IMR-90 (cell line): ENCODE results near the gene ESPL1. TPM values are rescaled to one million over a fixed set of nuclear protein-coding genes. Genes with fewer than 3 reads are reported as not detected.

Experiments
- ATAC-seq: fragments of 200-7000 bp; cut with Tn5 transposase; 2 replicates; pipeline ENCODE4 v1.9.1; 2020; ENCODE audit warnings: low read depth, mild to moderate bottlenecking, moderate library complexity
- BruUV-seq: library from RNA; stranded (reverse); fragments of 400-500 nt; replicated peaks from 2 replicates; lab custom pipeline; 2021; lab: Mats Ljungman, UMichigan
- CTCF ChIA-PET: fragments of 300-600 bp; formaldehyde crosslinking; extraction: SDS; loops from one replicate; lab custom pipeline; 2021; ENCODE audit warnings: antibody characterized with exemption; lab: Yijun Ruan, JAX
- POLR2A ChIA-PET: fragments of 300-600 bp; sonication (Branson Sonifier 250); formaldehyde crosslinking; loops from one replicate; lab custom pipeline; 2022; ENCODE audit warnings: antibody characterized with exemption; ENCODE audit not compliant: unreplicated experiment; lab: Charles Lee
- DNase-seq: peaks from one replicate; pipeline ENCODE4 v3.0.0; 2013
- H2AFZ ChIP-seq: replicated peaks from 2 replicates; pipeline ENCODE3; 2013; ENCODE audit warnings: low read length, mild to moderate bottlenecking; ENCODE audit not compliant: poor library complexity
- H2AK5ac ChIP-seq: 2 replicates; pipeline ENCODE4 v1.6.1; 2013; ENCODE audit warnings: low read depth, low read length, inconsistent platforms
- H2AK9ac ChIP-seq: replicated peaks from 2 replicates; pipeline ENCODE3; 2013; ENCODE audit warnings: mild to moderate bottlenecking, low read depth, low read length, moderate library complexity; ENCODE audit not compliant: poor library complexity
- H2BK120ac ChIP-seq: 2 replicates; pipeline ENCODE4 v1.6.1; 2013; ENCODE audit warnings: low read depth, low read length, inconsistent platforms
- H2BK15ac ChIP-seq: 3 replicates; pipeline ENCODE4 v1.6.1; 2013; ENCODE audit warnings: low read depth, low read length, inconsistent platforms
- H2BK20ac ChIP-seq: 2 replicates; pipeline ENCODE4 v1.6.1; 2013; ENCODE audit warnings: low read depth, mild to moderate bottlenecking, inconsistent platforms, low read length, moderate library complexity
- H2BK5ac ChIP-seq: 2 replicates; pipeline ENCODE4 v1.6.1; 2013; ENCODE audit warnings: mild to moderate bottlenecking, low read depth, low read length, inconsistent platforms; ENCODE audit not compliant: poor library complexity, severe bottlenecking
- H3K14ac ChIP-seq: replicated peaks from 2 replicates; pipeline ENCODE4 v1.6.1; 2013; ENCODE audit warnings: low read depth, low read length, inconsistent platforms
- H3K18ac ChIP-seq: 2 replicates; pipeline ENCODE4 v1.6.1; 2013; ENCODE audit warnings: low read depth, low read length, control low read depth
- H3K23ac ChIP-seq: 2 replicates; pipeline ENCODE4 v1.6.1; 2013; ENCODE audit warnings: low read depth, low read length, inconsistent platforms
- H3K27ac ChIP-seq: 2 replicates; pipeline ENCODE4 v1.5.1; 2013; ENCODE audit warnings: mild to moderate bottlenecking, control low read depth, low read length; ENCODE audit not compliant: insufficient read depth
- H3K27me3 ChIP-seq: 2 replicates; pipeline ENCODE4 v1.6.1; 2013; ENCODE audit warnings: low read length; ENCODE audit not compliant: control insufficient read depth, insufficient read depth
- H3K36me3 ChIP-seq: 2 replicates; pipeline ENCODE4 v1.6.1; 2013; ENCODE audit warnings: low read length, mixed read lengths; ENCODE audit not compliant: control insufficient read depth, insufficient read depth
- H3K4ac ChIP-seq: 2 replicates; pipeline ENCODE4 v1.6.1; 2013; ENCODE audit warnings: low read depth, low read length, inconsistent platforms
- H3K4me1 ChIP-seq: 2 replicates; pipeline ENCODE4 v1.6.1; 2013; ENCODE audit warnings: low read length, mixed read lengths; ENCODE audit not compliant: control insufficient read depth, insufficient read depth
- H3K4me2 ChIP-seq: 2 replicates; pipeline ENCODE4 v1.6.1; 2013; ENCODE audit warnings: low read depth, mild to moderate bottlenecking, control low read depth, low read length, moderate library complexity
- H3K4me3 ChIP-seq: 2 replicates; pipeline ENCODE4 v1.5.1; 2013; ENCODE audit warnings: low read depth, mild to moderate bottlenecking, control low read depth, low read length, moderate library complexity; ENCODE audit not compliant: insufficient read depth
- H3K56ac ChIP-seq: 2 replicates; pipeline ENCODE4 v1.6.1; 2013; ENCODE audit warnings: low read length, inconsistent platforms; ENCODE audit not compliant: insufficient read depth; ENCODE audit errors: extremely low read depth
- H3K79me1 ChIP-seq, 2 experiments: 2 replicates each; pipeline ENCODE4 v1.6.1; 2013; ENCODE audit warnings: low read length in 2 of 2, inconsistent platforms in 1 of 2, low read depth in 1 of 2
- H3K9ac ChIP-seq: 2 replicates; pipeline ENCODE4 v1.6.1; 2013; ENCODE audit warnings: low read depth, low read length, control low read depth
- H3K9me1 ChIP-seq: 2 replicates; pipeline ENCODE4 v1.6.1; 2013; ENCODE audit warnings: low read length, inconsistent platforms; ENCODE audit not compliant: insufficient read depth
- H3K9me3 ChIP-seq: 2 replicates; pipeline ENCODE4 v1.6.1; 2013; ENCODE audit warnings: low read length; ENCODE audit not compliant: control insufficient read depth, insufficient read depth
- H4K20me1 ChIP-seq: 2 replicates; pipeline ENCODE4 v1.6.1; 2013; ENCODE audit warnings: low read length, inconsistent platforms; ENCODE audit not compliant: insufficient read depth
- H4K5ac ChIP-seq: 2 replicates; pipeline ENCODE4 v1.6.1; 2013; ENCODE audit warnings: mild to moderate bottlenecking, low read depth, low read length, control low read depth
- H4K8ac ChIP-seq, 2 experiments: 2 replicates each; pipeline ENCODE4 v1.6.1; 2013; ENCODE audit warnings: low read depth in 2 of 2, low read length in 2 of 2, control low read depth in 1 of 2, inconsistent platforms in 1 of 2
- H4K91ac ChIP-seq: 2 replicates; pipeline ENCODE4 v1.6.1; 2013; ENCODE audit warnings: low read depth, low read length, inconsistent platforms; ENCODE audit not compliant: insufficient read depth
- BHLHE40 ChIP-seq: fragments of 150-350 bp; IDR thresholded peaks from 2 replicates; pipeline ENCODE4 v1.6.1; 2016; ENCODE audit warnings: mild to moderate bottlenecking, low read depth, low read length
- CEBPB ChIP-seq: IDR thresholded peaks from 2 replicates; pipeline ENCODE4 v1.6.1; 2012; ENCODE audit warnings: low read depth, low read length, improper control_type of control experiment
- CHD1 ChIP-seq: IDR thresholded peaks from 2 replicates; pipeline ENCODE4 v1.6.1; 2012; ENCODE audit warnings: low read depth, low read length, improper control_type of control experiment
- FOS ChIP-seq: fragments of 150-350 bp; IDR thresholded peaks from 2 replicates; pipeline ENCODE4 v1.6.1; 2016; ENCODE audit warnings: low read depth, low read length
- MAFK ChIP-seq: IDR thresholded peaks from 2 replicates; pipeline ENCODE4 v1.6.1; 2012; ENCODE audit warnings: low read depth, low read length, improper control_type of control experiment
- MAZ ChIP-seq: IDR thresholded peaks from 2 replicates; pipeline ENCODE4 v1.6.1; 2012; ENCODE audit warnings: low read depth, mild to moderate bottlenecking, low read length, improper control_type of control experiment, moderate library complexity, borderline replicate concordance
- MXI1 ChIP-seq: IDR thresholded peaks from 2 replicates; pipeline ENCODE4 v1.6.1; 2012; ENCODE audit warnings: low read depth, mild to moderate bottlenecking, low read length, moderate library complexity, borderline replicate concordance
- NFE2L2 ChIP-seq: fragments of 150-350 bp; IDR thresholded peaks from 2 replicates; pipeline ENCODE4 v1.6.1; 2016; ENCODE audit warnings: low read depth, mild to moderate bottlenecking, low read length
- POLR2A ChIP-seq: IDR thresholded peaks from 2 replicates; pipeline ENCODE4 v1.6.1; 2012; ENCODE audit warnings: mild to moderate bottlenecking, low read depth, low read length
- RAD21 ChIP-seq: IDR thresholded peaks from 2 replicates; pipeline ENCODE4 v1.6.1; 2012; ENCODE audit warnings: low read length, improper control_type of control experiment
- RCOR1 ChIP-seq: IDR thresholded peaks from 2 replicates; pipeline ENCODE4 v1.6.1; 2012; ENCODE audit warnings: mild to moderate bottlenecking, low read length, improper control_type of control experiment; ENCODE audit not compliant: insufficient replicate concordance
- RFX5 ChIP-seq: IDR thresholded peaks from 2 replicates; pipeline ENCODE4 v1.8.0; 2012; ENCODE audit warnings: low read depth, mild to moderate bottlenecking, low read length, moderate library complexity
- SMC3 ChIP-seq: fragments of 150-350 bp; IDR thresholded peaks from 2 replicates; pipeline ENCODE4 v1.6.1; 2016; ENCODE audit warnings: low read depth, mild to moderate bottlenecking, antibody characterized with exemption, low read length, moderate library complexity
- WGBS, 2 experiments: methylation state at CpG; one replicate each; pipeline versions ENCODE4 v1.1.5 to v1.1.7; 2013; ENCODE audit warnings: missing lambda C conversion rate in 2 of 2; ENCODE audit not compliant: insufficient read length in 1 of 2; ENCODE audit errors: extremely low coverage in 2 of 2; 5-methylcytosine and 5-hydroxymethylcytosine counted together
- dilution Hi-C: fragments of 300-500 bp; cut with HindIII; formaldehyde crosslinking; loops from one replicate; pipeline ENCODE4 v1.14.3; 2018; ENCODE audit warnings: low sequenced_read_pairs; ENCODE audit not compliant: unreplicated experiment
- in situ Hi-C: fragments of 300-500 bp; cut with MboI; formaldehyde crosslinking; loops from 3 replicates; pipeline ENCODE4 v1.14.3; 2019; ENCODE audit warnings: low sequenced_read_pairs, inconsistent platforms, mixed read lengths
- intact Hi-C: fragments of 100-400 bp; cut with micrococcal nuclease; formaldehyde crosslinking; loops from 2 replicates; pipeline ENCODE4 v1.10.0; 2022
- polyA plus RNA-seq, 3 experiments: library from polyadenylated mRNA; depleted of rRNA; stranded (reverse); fragments of >200 nt; gene quantifications; 2 replicates each; pipeline ENCODE4 v1.2.3, GENCODE V29; 2012; ENCODE audit warnings: low replicate concordance in 1 of 3
- total RNA-seq: library from RNA; depleted of rRNA; stranded (reverse); fragments of >200 nt; gene quantifications from 2 replicates; pipeline ENCODE4 v1.2.3, GENCODE V29; 2012
- TF ChIP-seq, protein P1 (sequence below): fragments of 150-350 bp; IDR thresholded peaks from 2 replicates; pipeline ENCODE4 v1.6.1; 2016; ENCODE audit warnings: low read depth, mild to moderate bottlenecking, low read length, moderate library complexity, borderline replicate concordance
- TF ChIP-seq, protein P2 (sequence below): fragments of 150-350 bp; IDR thresholded peaks from 2 replicates; pipeline ENCODE4 v1.6.1; 2017; ENCODE audit warnings: mild to moderate bottlenecking, antibody characterized with exemption, low read length, low read depth
- TF ChIP-seq, protein P3 (sequence below): conservative IDR thresholded peaks from 2 replicates; pipeline ENCODE4 v1.5.1; 2012; ENCODE audit warnings: mild to moderate bottlenecking, low read depth, low read length, improper control_type of control experiment

The ESPL1 gene
- total and polyA plus RNA-seq, 2 of the 4 experiments (the other 2 are of a cell fraction), result 6.5 to 9.2 TPM

DNA sequence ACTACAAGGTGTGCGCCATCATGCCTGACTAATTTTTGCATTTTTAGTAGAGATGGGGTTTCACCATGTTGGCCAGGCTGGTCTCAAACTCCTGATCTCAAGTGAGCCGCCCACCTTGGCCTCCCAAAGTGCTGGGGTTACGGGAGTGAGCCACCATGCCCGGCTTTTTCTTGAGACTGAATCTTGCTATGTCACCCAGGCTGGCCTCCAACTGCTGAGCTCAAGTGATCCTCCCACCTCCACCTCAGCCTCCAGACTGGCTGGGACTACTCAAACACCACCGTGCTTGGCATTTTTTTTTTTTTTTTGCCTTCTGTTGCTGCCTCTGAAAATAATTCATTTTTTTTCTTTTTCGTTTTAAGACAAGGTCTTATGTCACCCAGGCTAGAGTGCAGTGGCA lies 8.2 kb upstream of the ESPL1 start:
- Histone ChIP-seq H3K23ac (no peak overlapping the region), H2AFZ (no peak overlapping the region), H3K9ac (no peak overlapping the region), H4K8ac (no peak overlapping the region), H3K56ac (no peak overlapping the region), H2BK5ac (no peak overlapping the region), H3K9me3 (no peaks in the 10 kb centered on the region), H2BK20ac (no peak overlapping the region), H3K27ac (no peak overlapping the region), H3K4me2 (no peak overlapping the region), H4K20me1 (no peaks in the 10 kb centered on the region; the same call in 1 of the 2 replicates), H3K4ac (no peak overlapping the region), H3K4me3 (no peak overlapping the region), H2BK120ac (no peak overlapping the region), H3K27me3 (no peaks in the 10 kb centered on the region), H3K14ac (no peak overlapping the region), H3K79me1 (peaks cover 6 to 8% of the 10 kb centered on the region in 2 experiments; a peak in 2 of 4 replicates), H4K5ac (no peak overlapping the region), H3K9me1 (no peaks in the 10 kb centered on the region), H2AK9ac (no peak overlapping the region), H3K36me3 (peaks cover 5% of the 10 kb centered on the region; the same call in 1 of the 2 replicates), H2AK5ac (no peak overlapping the region), H3K4me1 (no peaks in the 10 kb centered on the region; the same call in 1 of the 2 replicates), H2BK15ac (no peak overlapping the region), H3K18ac (no peak overlapping the region), H4K91ac (no peak overlapping the region)
- WGBS, 2 experiments, result 100% methylated on average over 2 of the region's 6 CpGs; no CpG with 5 or more reads in 1 of the 2 experiments
- no TSS peak for BruUV-seq
- ChIA-PET POLR2A (no interaction called here), CTCF (no interaction called here)
- DNase-seq (no peak), ATAC-seq (no peak)
- TF ChIP-seq RFX5 (no peak), POLR2A (no peak), MAZ (no peak), MXI1 (no peak), RAD21 (no peak), MAFK (no peak), RCOR1 (no peak), SMC3 (no peak), FOS (no peak), CEBPB (no peak), CHD1 (no peak), BHLHE40 (no peak), NFE2L2 (no peak)
- TF ChIP-seq, protein P1, sequence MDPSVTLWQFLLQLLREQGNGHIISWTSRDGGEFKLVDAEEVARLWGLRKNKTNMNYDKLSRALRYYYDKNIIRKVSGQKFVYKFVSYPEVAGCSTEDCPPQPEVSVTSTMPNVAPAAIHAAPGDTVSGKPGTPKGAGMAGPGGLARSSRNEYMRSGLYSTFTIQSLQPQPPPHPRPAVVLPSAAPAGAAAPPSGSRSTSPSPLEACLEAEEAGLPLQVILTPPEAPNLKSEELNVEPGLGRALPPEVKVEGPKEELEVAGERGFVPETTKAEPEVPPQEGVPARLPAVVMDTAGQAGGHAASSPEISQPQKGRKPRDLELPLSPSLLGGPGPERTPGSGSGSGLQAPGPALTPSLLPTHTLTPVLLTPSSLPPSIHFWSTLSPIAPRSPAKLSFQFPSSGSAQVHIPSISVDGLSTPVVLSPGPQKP, result no peak
- TF ChIP-seq, protein P2, sequence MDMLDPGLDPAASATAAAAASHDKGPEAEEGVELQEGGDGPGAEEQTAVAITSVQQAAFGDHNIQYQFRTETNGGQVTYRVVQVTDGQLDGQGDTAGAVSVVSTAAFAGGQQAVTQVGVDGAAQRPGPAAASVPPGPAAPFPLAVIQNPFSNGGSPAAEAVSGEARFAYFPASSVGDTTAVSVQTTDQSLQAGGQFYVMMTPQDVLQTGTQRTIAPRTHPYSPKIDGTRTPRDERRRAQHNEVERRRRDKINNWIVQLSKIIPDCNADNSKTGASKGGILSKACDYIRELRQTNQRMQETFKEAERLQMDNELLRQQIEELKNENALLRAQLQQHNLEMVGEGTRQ, result no peak
- TF ChIP-seq, protein P3, sequence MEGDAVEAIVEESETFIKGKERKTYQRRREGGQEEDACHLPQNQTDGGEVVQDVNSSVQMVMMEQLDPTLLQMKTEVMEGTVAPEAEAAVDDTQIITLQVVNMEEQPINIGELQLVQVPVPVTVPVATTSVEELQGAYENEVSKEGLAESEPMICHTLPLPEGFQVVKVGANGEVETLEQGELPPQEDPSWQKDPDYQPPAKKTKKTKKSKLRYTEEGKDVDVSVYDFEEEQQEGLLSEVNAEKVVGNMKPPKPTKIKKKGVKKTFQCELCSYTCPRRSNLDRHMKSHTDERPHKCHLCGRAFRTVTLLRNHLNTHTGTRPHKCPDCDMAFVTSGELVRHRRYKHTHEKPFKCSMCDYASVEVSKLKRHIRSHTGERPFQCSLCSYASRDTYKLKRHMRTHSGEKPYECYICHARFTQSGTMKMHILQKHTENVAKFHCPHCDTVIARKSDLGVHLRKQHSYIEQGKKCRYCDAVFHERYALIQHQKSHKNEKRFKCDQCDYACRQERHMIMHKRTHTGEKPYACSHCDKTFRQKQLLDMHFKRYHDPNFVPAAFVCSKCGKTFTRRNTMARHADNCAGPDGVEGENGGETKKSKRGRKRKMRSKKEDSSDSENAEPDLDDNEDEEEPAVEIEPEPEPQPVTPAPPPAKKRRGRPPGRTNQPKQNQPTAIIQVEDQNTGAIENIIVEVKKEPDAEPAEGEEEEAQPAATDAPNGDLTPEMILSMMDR, result no peak
- in situ Hi-C loops (no loop called here), intact Hi-C loops (no loop called here), dilution Hi-C loops (no loop called here)
